Measurements from ENCODE around the gene MTG2.

The MTG2 gene

DNA sequence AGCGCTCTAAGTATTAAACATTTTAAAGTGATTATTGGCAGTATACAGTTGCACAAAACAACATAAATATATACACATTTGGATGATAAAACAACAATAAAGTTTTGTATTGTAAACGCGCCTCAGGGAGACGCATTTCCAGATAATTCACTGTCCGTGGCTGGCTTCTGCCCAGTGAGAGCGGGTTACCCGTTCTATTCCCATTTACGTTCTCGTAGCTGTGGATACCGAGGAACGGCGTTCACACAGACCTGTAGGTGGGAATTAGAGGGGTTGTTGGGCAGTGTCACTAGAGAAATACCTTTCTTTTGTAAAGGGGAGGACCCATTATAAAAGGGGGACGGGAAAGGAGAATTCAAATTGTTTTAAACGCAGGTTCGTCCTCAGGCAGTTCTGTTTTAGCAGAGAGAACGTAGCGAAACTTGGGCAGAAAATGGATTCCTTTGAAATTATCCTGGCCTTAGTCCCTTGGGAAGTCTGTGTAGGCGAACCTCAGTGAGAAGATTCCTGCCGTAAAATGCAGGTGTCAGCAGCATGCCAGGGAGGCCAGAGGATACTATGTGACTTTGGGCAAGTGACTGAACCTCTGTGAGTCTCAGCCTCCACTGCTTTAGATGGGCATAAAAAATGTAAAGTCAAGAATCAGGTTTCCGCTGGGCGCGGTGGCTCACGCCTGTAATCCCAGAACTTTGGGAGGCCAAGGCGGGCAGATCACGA is 756 bp downstream of the MTG2 start:
- peak overlapping the region; percentile 96 for H3K4me3 ChIP-seq (ENCODE audit: low read length)
- no peak for DNase-seq (ENCODE audit: low read depth)
- TF ChIP-seq CTCF (conservative IDR thresholded peaks at IDR 0.05; ENCODE audit: low read depth, low read length), result no peak

DNA sequence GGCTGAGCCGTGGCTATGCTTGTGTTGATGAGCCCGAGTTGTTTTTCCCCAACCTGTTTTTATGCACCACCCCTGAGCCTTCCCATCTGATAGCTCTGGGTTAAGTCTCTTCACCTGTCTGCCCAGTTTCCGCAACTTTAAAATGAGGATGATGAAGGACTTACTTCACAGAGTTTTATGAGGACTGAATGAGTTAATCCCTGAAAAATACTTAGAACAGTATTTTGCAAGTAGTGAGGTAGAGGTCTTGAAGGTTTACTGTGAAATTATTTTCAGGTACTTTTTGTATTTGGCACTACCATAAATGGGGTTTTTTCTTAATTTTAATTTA is 3.2 kb downstream of the MTG2 start:
- no peak overlapping the region for H3K4me3 ChIP-seq (ENCODE audit: low read length)
- no peak for DNase-seq (ENCODE audit: low read depth)
- no peak for TF ChIP-seq CTCF (conservative IDR thresholded peaks at IDR 0.05; ENCODE audit: low read depth, low read length)

DNA sequence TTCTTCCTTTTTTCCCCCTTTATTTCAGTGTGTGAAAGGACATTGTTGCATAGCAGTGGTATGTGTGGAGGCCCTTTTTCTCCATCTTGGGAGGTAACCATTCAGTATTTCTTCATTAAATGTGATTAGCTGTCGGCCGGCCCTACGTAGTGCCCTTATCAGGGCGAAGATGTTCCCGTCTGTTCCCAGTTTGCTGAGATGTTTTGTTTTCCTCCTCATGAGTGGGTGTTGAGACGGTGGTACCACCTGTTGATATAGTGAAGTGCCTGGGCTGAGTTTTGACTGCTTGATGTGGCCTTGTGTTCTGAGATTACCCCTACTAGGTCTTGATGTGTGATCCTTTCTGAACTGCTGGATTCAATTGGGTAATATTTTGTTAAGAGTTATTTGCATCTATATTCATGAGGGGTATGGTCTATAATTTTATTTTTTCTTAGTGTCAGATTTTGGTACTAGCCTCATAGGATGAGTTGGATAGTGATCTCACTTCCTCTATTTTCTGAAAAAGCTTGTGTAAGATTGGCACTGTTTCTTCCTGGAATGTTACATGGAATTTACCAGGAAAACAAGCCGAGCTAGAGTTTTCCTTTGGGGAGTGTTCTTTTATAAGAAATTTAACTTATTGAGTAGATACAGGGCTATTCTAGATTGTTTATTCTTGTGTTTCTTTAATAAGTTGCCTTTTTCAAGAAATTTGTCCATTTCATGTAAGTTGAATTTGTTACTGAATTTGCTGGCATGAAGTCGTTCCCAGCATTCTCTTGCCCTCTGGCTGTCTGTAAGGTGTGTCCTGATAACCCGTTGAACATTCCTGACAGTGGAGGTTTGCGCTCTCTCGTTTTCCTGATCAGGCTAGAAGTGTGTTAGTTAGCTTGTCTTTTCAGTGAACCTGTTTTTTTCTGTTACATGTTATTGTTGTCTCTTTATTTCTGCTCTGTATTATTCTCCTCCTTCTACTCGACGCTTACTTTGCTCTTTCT is 4.3 kb downstream of the MTG2 start:
- TF ChIP-seq CTCF (conservative IDR thresholded peaks at IDR 0.05; ENCODE audit: low read depth, low read length), result no peak
- H3K4me3 ChIP-seq (ENCODE audit: low read length), result no peak overlapping the region
- no peak for DNase-seq (ENCODE audit: low read depth)

GRCh38 chr20:62190639-62191411 is 8.0 kb downstream of the MTG2 start:
- H3K4me3 ChIP-seq (ENCODE audit: low read length), result no peak overlapping the region
- no peak for TF ChIP-seq CTCF (conservative IDR thresholded peaks at IDR 0.05; ENCODE audit: low read depth, low read length)
- DNase-seq (ENCODE audit: low read depth), result no peak

DNA sequence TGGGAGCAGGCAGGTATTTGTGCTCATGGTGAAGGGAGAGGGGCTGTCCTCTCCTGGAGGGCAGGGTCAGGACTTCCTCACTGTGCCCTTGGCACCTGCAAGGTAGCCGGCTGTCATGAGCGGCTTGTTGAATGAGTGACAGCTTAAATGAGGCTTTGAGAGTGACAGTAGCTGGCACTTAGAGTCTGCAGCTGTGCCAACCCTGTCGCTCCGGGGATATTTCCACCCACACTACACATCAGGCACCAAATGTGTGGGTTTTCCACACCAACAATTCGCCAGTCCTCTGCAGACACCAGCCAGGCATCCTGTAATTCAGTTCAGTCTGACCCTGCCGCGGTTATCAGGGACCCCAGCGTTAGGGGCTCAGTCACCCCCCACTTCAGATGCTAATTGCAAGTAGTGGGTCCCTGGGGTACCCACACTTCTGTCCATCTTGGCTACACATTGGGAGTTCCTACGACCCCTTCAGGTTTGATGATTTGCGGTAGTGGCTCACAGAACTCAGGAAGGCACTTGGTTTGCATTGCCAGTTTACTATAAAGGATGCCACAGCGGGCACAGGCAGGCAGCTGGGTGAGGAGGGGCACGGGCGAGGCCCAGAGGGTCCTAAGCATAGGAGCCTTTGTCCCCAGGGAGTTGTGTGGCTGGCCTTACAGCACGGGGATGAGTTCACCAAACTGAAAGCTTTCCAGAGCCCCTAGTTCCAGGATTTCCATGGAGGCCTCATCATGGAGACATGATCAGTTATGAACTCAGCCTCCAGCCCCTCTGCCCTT is 9.1 kb downstream of the MTG2 start:
- no peak overlapping the region for H3K4me3 ChIP-seq (ENCODE audit: low read length)
- no peak for DNase-seq (ENCODE audit: low read depth)
- no peak for TF ChIP-seq CTCF (conservative IDR thresholded peaks at IDR 0.05; ENCODE audit: low read depth, low read length)

GRCh38 chr20:62192635-62193034 is 9.8 kb downstream of the MTG2 start:
- no peak overlapping the region for H3K4me3 ChIP-seq (ENCODE audit: low read length)
- TF ChIP-seq CTCF (conservative IDR thresholded peaks at IDR 0.05; ENCODE audit: low read depth, low read length), result no peak
- no peak for DNase-seq (ENCODE audit: low read depth)

Data from retinal pigment epithelial cell (primary cell).